Activated T-cell treated with anti-CD3 and anti-CD28 coated beads, Interleukin-2, amount 50 U/mL, for 24 hours (primary cell): ENCODE measurements around the gene TERB2.
"Not testable (repeated sequence)": the region's sequence is repeated elsewhere in the genome, so short reads cannot be mapped to it uniquely, and the experiment has no call there.

Source experiments
- DNase-seq: peaks from one replicate; pipeline ENCODE4 v3.0.0-alpha.2; 2020
- H3K27ac Mint-ChIP-seq: 2 replicates; pipeline ENCODE4 v1.8.0; 2020; ENCODE audit warnings: mild to moderate bottlenecking, mixed read lengths
- H3K27me3 Mint-ChIP-seq: 2 replicates; pipeline ENCODE4 v1.8.0; 2020; ENCODE audit warnings: mixed read lengths
- H3K36me3 Mint-ChIP-seq: 2 replicates; pipeline ENCODE4 v1.8.0; 2020; ENCODE audit warnings: low read depth, mixed read lengths
- H3K4me1 Mint-ChIP-seq: 2 replicates; pipeline ENCODE4 v1.8.0; 2020; ENCODE audit warnings: low read depth, mixed read lengths
- H3K4me3 Mint-ChIP-seq: 2 replicates; pipeline ENCODE4 v1.8.0; 2020; ENCODE audit warnings: mild to moderate bottlenecking, moderate library complexity, mixed read lengths
- H3K9me3 Mint-ChIP-seq: 2 replicates; pipeline ENCODE4 v1.8.0; 2020; ENCODE audit warnings: mixed read lengths

The TERB2 gene

GRCh38 chr15:44986346-44987055, 30.0 kb downstream of the TERB2 start:
- H3K9me3 Mint-ChIP-seq = not testable (repeated sequence)

GRCh38 chr15:44987711-44988110, 31.2 kb downstream of the TERB2 start:
- not testable (repeated sequence) for H3K4me3 Mint-ChIP-seq, H3K4me1 Mint-ChIP-seq, H3K9me3 Mint-ChIP-seq, DNase-seq, H3K36me3 Mint-ChIP-seq, H3K27ac Mint-ChIP-seq
- H3K27me3 Mint-ChIP-seq = peaks cover 21% of the 10 kb centered on the region

More at GRCh38 chr15:44986346-44987055, 30.0 kb downstream of the TERB2 start:
- H3K36me3 Mint-ChIP-seq, H3K4me1 Mint-ChIP-seq, DNase-seq, H3K27ac Mint-ChIP-seq, H3K4me3 Mint-ChIP-seq: not testable (repeated sequence)
- peaks cover 18% of the 10 kb centered on the region for H3K27me3 Mint-ChIP-seq

GRCh38 chr15:44988184-44988869, 31.8 kb downstream of the TERB2 start:
- DNase-seq, H3K9me3 Mint-ChIP-seq, H3K36me3 Mint-ChIP-seq, H3K4me3 Mint-ChIP-seq, H3K4me1 Mint-ChIP-seq, H3K27ac Mint-ChIP-seq: not testable (repeated sequence)
- H3K27me3 Mint-ChIP-seq = peaks cover 25% of the 10 kb centered on the region

GRCh38 chr15:44988870-44989219, 32.4 kb downstream of the TERB2 start:
- H3K36me3 Mint-ChIP-seq, DNase-seq, H3K27ac Mint-ChIP-seq, H3K9me3 Mint-ChIP-seq, H3K4me3 Mint-ChIP-seq, H3K4me1 Mint-ChIP-seq: not testable (repeated sequence)
- peaks cover 29% of the 10 kb centered on the region for H3K27me3 Mint-ChIP-seq

GRCh38 chr15:44997632-44998031, 41.1 kb downstream of the TERB2 start:
- H3K4me1 Mint-ChIP-seq = not testable (repeated sequence)

GRCh38 chr15:44999105-44999504, 42.6 kb downstream of the TERB2 start:
- DNase-seq = no peak
- no peaks in the 10 kb centered on the region for H3K36me3 Mint-ChIP-seq
- H3K4me3 Mint-ChIP-seq = no peak overlapping the region
- no peaks in the 10 kb centered on the region for H3K9me3 Mint-ChIP-seq
- peaks cover 4% of the 10 kb centered on the region for H3K27me3 Mint-ChIP-seq
- no peak overlapping the region for H3K27ac Mint-ChIP-seq
- H3K4me1 Mint-ChIP-seq = peaks cover 4% of the 10 kb centered on the region

More at GRCh38 chr15:44997632-44998031, 41.1 kb downstream of the TERB2 start:
- H3K36me3 Mint-ChIP-seq, H3K27ac Mint-ChIP-seq, H3K9me3 Mint-ChIP-seq, DNase-seq, H3K4me3 Mint-ChIP-seq: not testable (repeated sequence)
- H3K27me3 Mint-ChIP-seq = peaks cover 16% of the 10 kb centered on the region

GRCh38 chr15:45001180-45001579, 44.7 kb downstream of the TERB2 start:
- not testable (repeated sequence) for H3K4me1 Mint-ChIP-seq, H3K9me3 Mint-ChIP-seq, DNase-seq, H3K27me3 Mint-ChIP-seq, H3K4me3 Mint-ChIP-seq, H3K36me3 Mint-ChIP-seq, H3K27ac Mint-ChIP-seq

GRCh38 chr15:45003731-45004410, 47.4 kb downstream of the TERB2 start:
- not testable (repeated sequence) for H3K4me3 Mint-ChIP-seq, H3K36me3 Mint-ChIP-seq, H3K27ac Mint-ChIP-seq, H3K9me3 Mint-ChIP-seq, DNase-seq, H3K27me3 Mint-ChIP-seq, H3K4me1 Mint-ChIP-seq

- not testable (repeated sequence) for H3K36me3 Mint-ChIP-seq, H3K4me3 Mint-ChIP-seq, H3K9me3 Mint-ChIP-seq, H3K27me3 Mint-ChIP-seq, H3K27ac Mint-ChIP-seq, H3K4me1 Mint-ChIP-seq, DNase-seq
Observed at GRCh38 chr15:45004590-45005175, 48.2 kb downstream of the TERB2 start.

GRCh38 chr15:45009046-45009445, 52.6 kb downstream of the TERB2 start:
- H3K4me3 Mint-ChIP-seq = no peak overlapping the region
- H3K27me3 Mint-ChIP-seq = peaks cover 18% of the 10 kb centered on the region
- H3K27ac Mint-ChIP-seq = no peak overlapping the region
- no peaks in the 10 kb centered on the region for H3K36me3 Mint-ChIP-seq
- DNase-seq = no peak
- H3K4me1 Mint-ChIP-seq = peaks cover under 1% of the 10 kb centered on the region
- H3K9me3 Mint-ChIP-seq = peaks cover 4% of the 10 kb centered on the region

- H3K27me3 Mint-ChIP-seq = peaks cover 42% of the 10 kb centered on the region
- not testable (repeated sequence) for H3K27ac Mint-ChIP-seq, H3K9me3 Mint-ChIP-seq
Observed at GRCh38 chr15:45015114-45015513, 58.6 kb downstream of the TERB2 start.

GRCh38 chr15:45020222-45020900, 63.9 kb downstream of the TERB2 start:
- DNase-seq, H3K4me3 Mint-ChIP-seq, H3K9me3 Mint-ChIP-seq, H3K27ac Mint-ChIP-seq: not testable (repeated sequence)
- Mint-ChIP-seq H3K4me1 (peaks cover 27% of the 10 kb centered on the region), H3K27me3 (peaks cover 33% of the 10 kb centered on the region), H3K36me3 (peaks cover 14% of the 10 kb centered on the region)

More at GRCh38 chr15:45015114-45015513, 58.6 kb downstream of the TERB2 start:
- DNase-seq, H3K36me3 Mint-ChIP-seq, H3K4me3 Mint-ChIP-seq, H3K4me1 Mint-ChIP-seq: not testable (repeated sequence)

- H3K27ac Mint-ChIP-seq, DNase-seq, H3K4me3 Mint-ChIP-seq, H3K9me3 Mint-ChIP-seq: not testable (repeated sequence)
- Mint-ChIP-seq H3K27me3 (peaks cover 32% of the 10 kb centered on the region), H3K4me1 (peaks cover 31% of the 10 kb centered on the region), H3K36me3 (peaks cover 17% of the 10 kb centered on the region)
Observed at GRCh38 chr15:45020901-45021259, 64.4 kb downstream of the TERB2 start.

GRCh38 chr15:45021348-45021747, 64.9 kb downstream of the TERB2 start:
- Mint-ChIP-seq H3K27ac (no peak overlapping the region), H3K4me3 (no peak overlapping the region), H3K27me3 (peaks cover 29% of the 10 kb centered on the region), H3K9me3 (no peaks in the 10 kb centered on the region), H3K36me3 (peaks cover 22% of the 10 kb centered on the region), H3K4me1 (peaks cover 34% of the 10 kb centered on the region)
- no peak for DNase-seq
